AG08395 (cell line): ENCODE data around the gene ATF3.
"Not testable (repeated sequence)": the region's sequence is repeated elsewhere in the genome, so short reads cannot be mapped to it uniquely, and the experiment has no call there.

Source experiments
- DNase-seq: peaks from one replicate; pipeline ENCODE4 v3.0.0; 2012; ENCODE audit warnings: mixed read lengths, low spot score

The ATF3 gene

DNA sequence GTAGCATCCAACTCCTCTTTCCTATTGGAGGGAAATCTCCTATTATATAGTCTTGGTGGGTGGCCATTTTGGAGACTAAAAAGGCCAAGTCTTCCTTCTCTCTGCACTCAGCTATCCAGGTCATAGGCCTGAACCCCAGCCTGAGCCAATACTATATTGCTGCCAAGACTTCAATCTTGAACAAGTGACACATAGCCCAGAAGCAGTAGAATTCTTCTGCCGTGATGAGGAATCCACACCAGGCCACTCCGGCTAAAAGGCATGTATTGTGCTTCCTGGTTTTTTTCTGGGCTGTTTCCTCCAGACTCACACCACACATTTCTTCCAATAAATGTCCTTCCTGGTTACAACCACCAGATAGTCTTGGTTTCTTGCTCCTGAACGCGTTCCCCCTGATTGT lies 43.0 kb downstream of the ATF3 start:
- peak; percentile 81 for DNase-seq

GRCh38 chr1:212651977-212652376 lies 43.4 kb downstream of the ATF3 start:
- no peak for DNase-seq

- no peak for DNase-seq
Measured at GRCh38 chr1:212652609-212653008, 44.0 kb downstream of the ATF3 start.

DNA sequence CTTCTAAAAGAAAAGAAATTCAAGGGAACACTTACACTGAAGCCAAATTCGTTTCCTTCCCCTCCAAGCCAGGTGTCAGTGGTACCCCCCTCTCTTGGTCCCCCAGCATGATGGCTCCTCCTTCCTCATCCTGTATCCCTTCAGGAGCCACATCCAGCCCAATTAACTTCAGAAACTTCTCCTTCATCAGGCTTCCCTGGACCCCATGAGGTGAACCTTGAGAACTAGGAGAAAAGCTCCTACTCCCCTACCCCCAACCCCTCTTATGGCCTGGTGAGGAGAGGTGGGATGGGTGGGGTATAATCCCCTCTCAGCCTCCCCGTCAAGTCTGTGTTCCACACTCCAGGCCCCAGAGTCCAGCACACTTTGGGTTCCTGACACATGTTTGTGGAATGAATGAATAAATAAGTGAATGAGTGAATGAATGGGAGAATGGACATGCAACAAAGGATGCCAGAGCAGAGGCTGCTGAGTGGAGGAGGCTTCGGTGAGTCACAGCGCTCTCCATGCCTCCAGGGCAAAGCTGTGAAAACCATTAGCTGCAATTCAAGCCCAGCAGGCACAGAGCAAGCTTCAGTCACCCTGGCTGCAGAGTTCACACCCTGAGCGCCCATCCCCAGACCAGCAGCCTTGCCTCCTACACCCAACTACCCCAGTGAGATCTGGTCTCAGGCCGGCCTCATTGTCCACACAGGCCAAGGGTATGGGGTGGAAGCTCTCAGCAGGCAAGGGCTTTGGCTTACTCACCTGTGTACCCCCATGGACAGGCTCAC lies 47.3 kb downstream of the ATF3 start:
- peak; percentile 72 for DNase-seq

- no peak for DNase-seq
Measured at GRCh38 chr1:212656730-212657129, 48.2 kb downstream of the ATF3 start.

DNA sequence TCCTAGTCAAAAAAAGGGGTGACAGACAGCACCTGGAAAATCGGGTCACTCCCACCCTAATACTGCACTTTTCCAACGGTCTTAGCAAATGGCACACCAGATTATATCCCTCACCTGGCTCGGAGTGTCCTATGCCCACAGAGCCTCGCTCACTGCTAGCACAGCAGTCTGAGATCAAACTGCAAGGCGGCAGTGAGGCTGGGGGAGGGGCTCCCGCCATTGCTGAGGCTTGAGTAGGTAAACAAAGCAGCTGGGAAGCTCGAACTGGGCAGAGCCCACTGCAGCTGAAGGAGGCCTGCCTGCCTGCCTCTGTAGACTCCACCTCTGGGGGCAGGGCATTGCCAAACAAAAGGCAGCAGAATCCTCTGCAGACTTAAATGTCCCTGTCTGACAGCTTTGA lies 49.7 kb downstream of the ATF3 start:
- not testable (repeated sequence) for DNase-seq

DNA sequence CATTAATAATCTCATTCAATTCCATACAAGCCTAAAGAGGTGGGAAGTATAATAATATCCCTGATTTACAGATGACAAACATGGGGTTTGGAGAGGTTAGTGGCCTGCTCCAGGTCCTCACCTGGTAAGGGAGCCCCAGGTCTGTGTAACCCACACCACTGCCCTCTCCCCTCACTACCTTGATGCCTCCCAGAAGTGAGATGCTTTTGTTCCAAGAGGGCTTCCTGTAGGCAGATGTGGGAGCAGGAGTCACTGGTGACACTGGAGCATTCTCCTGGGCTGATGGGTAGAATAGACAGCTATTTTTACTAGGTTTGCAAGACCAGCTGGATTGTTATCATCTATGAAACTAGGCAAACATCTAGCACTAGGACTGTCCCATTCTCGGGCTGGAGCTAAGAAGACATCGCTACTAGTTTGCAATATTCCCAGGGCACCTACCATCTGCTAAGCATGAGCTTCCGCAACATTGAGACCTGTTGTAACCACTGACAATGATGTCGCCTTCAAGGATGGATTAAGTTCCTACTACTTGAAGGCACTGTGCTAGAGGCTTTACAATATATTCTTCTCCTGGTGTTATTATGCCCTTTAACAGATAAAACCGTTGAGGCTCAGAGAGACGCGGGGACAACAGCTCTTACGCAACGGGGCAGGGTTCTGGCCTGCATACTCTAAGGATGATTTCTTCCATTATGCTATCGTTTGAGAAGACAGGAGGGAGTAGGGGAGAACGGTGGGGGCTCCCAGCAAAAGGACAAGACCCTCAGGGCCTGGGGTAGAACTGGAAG lies 56.0 kb downstream of the ATF3 start:
- DNase-seq, result no peak

DNA sequence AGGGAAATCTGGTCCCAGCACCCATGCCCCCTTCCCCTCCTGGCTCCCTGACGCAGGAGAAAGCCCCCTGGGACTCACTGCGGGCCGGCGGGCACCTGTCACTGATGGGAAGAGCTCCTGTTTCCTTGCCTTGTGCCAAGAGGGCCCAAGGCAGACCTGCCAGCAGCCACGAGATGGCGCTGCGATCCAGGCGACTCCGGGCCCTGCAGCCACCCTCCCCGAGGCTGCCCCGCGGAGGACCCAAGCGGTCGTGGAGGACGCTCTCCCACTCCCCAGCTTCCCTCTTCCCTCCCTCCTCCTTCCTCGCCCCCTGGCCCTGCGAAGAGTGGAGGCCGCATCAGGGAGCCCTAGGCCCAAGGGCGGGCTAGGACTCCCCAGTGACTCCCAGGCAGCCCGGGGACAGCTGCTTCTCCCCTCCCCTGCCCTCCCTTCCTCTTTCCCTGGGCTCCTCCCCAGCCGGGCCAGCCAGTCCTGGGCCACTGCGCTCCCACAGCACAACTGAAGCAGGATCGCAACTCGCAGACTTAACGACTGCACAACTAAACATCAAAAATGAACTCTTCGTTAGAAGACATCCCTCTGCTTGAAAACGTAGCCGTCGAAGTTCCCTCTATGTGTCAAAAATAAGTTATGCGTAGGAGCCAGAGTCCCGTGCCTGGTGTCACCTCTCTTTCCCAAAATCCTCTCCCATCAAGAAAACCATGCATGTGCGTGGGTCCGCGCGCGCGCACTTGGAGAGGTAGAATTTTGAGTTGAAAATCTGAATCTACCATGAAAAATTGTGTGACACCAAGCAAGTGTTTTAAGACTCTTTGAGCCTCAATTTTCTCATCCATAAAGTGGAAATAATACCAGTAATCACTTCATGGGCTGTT lies 56.9 kb downstream of the ATF3 start:
- peak; percentile 83 for DNase-seq

GRCh38 chr1:212666116-212666775 lies 57.7 kb downstream of the ATF3 start:
- no peak for DNase-seq

GRCh38 chr1:212667223-212668139 lies 58.9 kb downstream of the ATF3 start:
- peak; percentile 94 for DNase-seq

DNA sequence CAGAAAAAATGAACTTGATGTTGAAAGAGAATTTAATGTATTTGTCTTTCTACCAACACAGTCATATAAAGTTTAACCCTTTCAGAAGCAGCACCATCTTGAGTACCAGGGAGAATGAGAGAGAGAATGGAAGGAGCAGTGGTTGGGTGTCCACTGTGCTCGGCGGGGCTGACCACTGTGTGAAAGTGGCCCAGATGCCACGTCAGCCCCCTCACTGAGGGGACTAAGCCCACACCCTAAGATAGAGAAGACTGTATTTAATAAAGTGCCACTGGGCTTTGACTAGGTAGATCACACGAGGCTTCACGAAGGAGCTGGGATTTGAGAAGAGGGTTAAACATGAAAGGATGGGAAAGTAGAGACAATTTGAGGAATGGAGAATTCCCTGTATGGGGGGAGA lies 59.9 kb downstream of the ATF3 start:
- no peak for DNase-seq

- no peak for DNase-seq
Measured at GRCh38 chr1:212669102-212669501, 60.5 kb downstream of the ATF3 start.

- DNase-seq, result no peak
Measured at GRCh38 chr1:212669600-212669999, 61.0 kb downstream of the ATF3 start.

- no peak for DNase-seq
Measured at GRCh38 chr1:212670301-212670700, 61.7 kb downstream of the ATF3 start.
